Mesenchymal stem cell (in vitro differentiated cells and primary cell): ENCODE measurements around the gene SNRPA1.

ENCODE experiments used
- DNase-seq: peaks from one replicate; pipeline ENCODE4 v3.0.0-alpha.2; 2013
- H2AFZ ChIP-seq: one replicate; pipeline ENCODE4 v1.6.1; 2013; ENCODE audit warnings: low read depth, mild to moderate bottlenecking, control low read depth, inconsistent platforms, low read length, moderate library complexity
- H2AK5ac ChIP-seq: 2 replicates; pipeline ENCODE4 v1.6.1; 2013; ENCODE audit warnings: low read length, moderate library complexity, mild to moderate bottlenecking, inconsistent platforms; ENCODE audit not compliant: severe bottlenecking
- H2BK120ac ChIP-seq: one replicate; pipeline ENCODE4 v1.6.1; 2013; ENCODE audit warnings: low read depth, mild to moderate bottlenecking, inconsistent platforms, low read length, moderate library complexity
- H2BK12ac ChIP-seq, 2 experiments: one replicate each; pipeline ENCODE4 v1.6.1; 2013; ENCODE audit warnings: inconsistent platforms in 2 of 2, low read length in 2 of 2, mild to moderate bottlenecking in 2 of 2, moderate library complexity in 2 of 2, control low read depth in 1 of 2
- H2BK15ac ChIP-seq: one replicate; pipeline ENCODE4 v1.6.1; 2013; ENCODE audit warnings: mild to moderate bottlenecking, low read depth, inconsistent platforms; ENCODE audit not compliant: poor library complexity, severe bottlenecking
- H2BK5ac ChIP-seq: 2 replicates; pipeline ENCODE4 v1.6.1; 2013; ENCODE audit warnings: low read depth, mild to moderate bottlenecking, low read length, control low read depth, inconsistent platforms; ENCODE audit not compliant: poor library complexity, severe bottlenecking
- H3K14ac ChIP-seq, 2 experiments: one replicate each; pipeline ENCODE4 v1.6.1; 2013; ENCODE audit warnings: inconsistent platforms in 2 of 2, low read length in 2 of 2, control low read depth in 1 of 2, mild to moderate bottlenecking in 1 of 2, moderate library complexity in 1 of 2
- H3K18ac ChIP-seq, 2 experiments: one replicate each; pipeline ENCODE4 v1.6.1; 2013; ENCODE audit warnings: inconsistent platforms in 2 of 2, low read length in 2 of 2, control low read depth in 1 of 2, low read depth in 1 of 2, mild to moderate bottlenecking in 1 of 2
- H3K23ac ChIP-seq, 2 experiments: one replicate each; pipeline ENCODE4 v1.6.1; 2013; ENCODE audit warnings: inconsistent platforms in 2 of 2, low read length in 2 of 2, mild to moderate bottlenecking in 2 of 2, moderate library complexity in 2 of 2, control low read depth in 1 of 2
- H3K27ac ChIP-seq: 2 replicates; pipeline ENCODE4 v1.5.1; 2013; ENCODE audit warnings: mild to moderate bottlenecking, moderate library complexity, low read length, control low read depth, inconsistent platforms; ENCODE audit not compliant: poor library complexity, severe bottlenecking
- H3K27me3 ChIP-seq, 2 experiments: 2 replicates each; pipeline versions ENCODE4 v1.6.1 to v1.7.0; 2013; ENCODE audit warnings: low read length in 2 of 2, mild to moderate bottlenecking in 2 of 2, moderate library complexity in 2 of 2, control low read depth in 1 of 2, inconsistent platforms in 1 of 2; ENCODE audit not compliant: control insufficient read depth in 1 of 2, insufficient read depth in 1 of 2
- H3K36me3 ChIP-seq, 2 experiments: 2 replicates each; pipeline versions ENCODE4 v1.6.1 to v1.7.0; 2013; ENCODE audit warnings: low read length in 2 of 2, control low read depth in 1 of 2, inconsistent platforms in 1 of 2, low read depth in 1 of 2, mild to moderate bottlenecking in 1 of 2; ENCODE audit not compliant: insufficient read depth in 2 of 2, control insufficient read depth in 1 of 2
- H3K4ac ChIP-seq, 2 experiments: one replicate each; pipeline ENCODE4 v1.6.1; 2013; ENCODE audit warnings: inconsistent platforms in 2 of 2, low read length in 2 of 2, mild to moderate bottlenecking in 2 of 2, moderate library complexity in 2 of 2, control low read depth in 1 of 2, low read depth in 1 of 2
- H3K4me1 ChIP-seq: 2 replicates; pipeline ENCODE4 v1.6.1; 2013; ENCODE audit warnings: low read depth, low read length, control low read depth; ENCODE audit not compliant: control insufficient read depth, insufficient read depth
- H3K4me2 ChIP-seq: 2 replicates; pipeline ENCODE4 v1.6.1; 2013; ENCODE audit warnings: low read length, mild to moderate bottlenecking, inconsistent platforms; ENCODE audit not compliant: poor library complexity, severe bottlenecking
- H3K4me3 ChIP-seq, 2 experiments: 2 replicates each; pipeline versions ENCODE4 v1.5.1 to v1.7.0; 2013; ENCODE audit warnings: low read length in 2 of 2, mild to moderate bottlenecking in 2 of 2, control low read depth in 1 of 2, low read depth in 1 of 2; ENCODE audit not compliant: insufficient read depth in 1 of 2
- H3K79me1 ChIP-seq: replicated peaks from 2 replicates; pipeline ENCODE4 v1.6.1; 2013; ENCODE audit warnings: mild to moderate bottlenecking, control low read depth, low read length, inconsistent platforms; ENCODE audit not compliant: poor library complexity, severe bottlenecking
- H3K9ac ChIP-seq: 2 replicates; pipeline ENCODE4 v1.7.0; 2013; ENCODE audit warnings: mild to moderate bottlenecking, low read length, moderate library complexity
- H3K9me3 ChIP-seq: 2 replicates; pipeline ENCODE4 v1.7.0; 2013; ENCODE audit warnings: mild to moderate bottlenecking, low read length; ENCODE audit not compliant: control insufficient read depth
- H4K8ac ChIP-seq: one replicate; pipeline ENCODE4 v1.6.1; 2013; ENCODE audit warnings: inconsistent platforms, mild to moderate bottlenecking, low read length, moderate library complexity
- H4K91ac ChIP-seq: one replicate; pipeline ENCODE4 v1.6.1; 2013; ENCODE audit warnings: mild to moderate bottlenecking, low read length, inconsistent platforms
- WGBS: methylation state at CpG from one replicate; pipeline ENCODE4 v1.1.7; 2013; ENCODE audit warnings: mixed read lengths; 5-methylcytosine and 5-hydroxymethylcytosine counted together

Gene SNRPA1

GRCh38 chr15:101308604-101309435 lies 13.8 kb upstream of the SNRPA1 start:
- Histone ChIP-seq H3K18ac (no peak overlapping the region), H3K27me3 (peaks cover 0 to 11% of the 10 kb centered on the region in 2 experiments), H2BK12ac (no peak overlapping the region), H4K91ac (no peak overlapping the region), H3K9me3 (no peaks in the 10 kb centered on the region), H2BK120ac (no peak overlapping the region), H3K79me1 (no peaks in the 10 kb centered on the region), H3K23ac (no peak overlapping the region), H3K14ac (no peak overlapping the region), H2AK5ac (no peak overlapping the region), H2AFZ (no peak overlapping the region), H3K27ac (no peak overlapping the region), H3K36me3 (no peaks in the 10 kb centered on the region), H3K4me2 (no peak overlapping the region), H2BK15ac (no peak overlapping the region), H3K9ac (no peak overlapping the region), H3K4me1 (no peaks in the 10 kb centered on the region), H4K8ac (no peak overlapping the region), H2BK5ac (no peak overlapping the region), H3K4me3 (no peak overlapping the region), H3K4ac (no peak overlapping the region)
- WGBS, result 83% methylated on average over 19 of the region's 20 CpGs
- no peak for DNase-seq

- no peak overlapping the region for H4K91ac ChIP-seq
- H3K23ac ChIP-seq, result no peak overlapping the region
- H3K27ac ChIP-seq, result no peak overlapping the region
- no peak overlapping the region for H2BK15ac ChIP-seq
- no peak overlapping the region for H2BK120ac ChIP-seq
- no peak overlapping the region for H3K9ac ChIP-seq
- no peak overlapping the region for H3K4me2 ChIP-seq
- H2BK5ac ChIP-seq, result no peak overlapping the region
- H3K36me3 ChIP-seq, result no peaks in the 10 kb centered on the region
- WGBS, result 86% methylated on average over 14 of the region's 16 CpGs
- no peak overlapping the region for H4K8ac ChIP-seq
- H3K14ac ChIP-seq, result no peak overlapping the region
- no peak overlapping the region for H3K4ac ChIP-seq
- H2AFZ ChIP-seq, result no peak overlapping the region
- H2AK5ac ChIP-seq, result no peak overlapping the region
- H3K27me3 ChIP-seq, result peaks cover 0 to 11% of the 10 kb centered on the region in 2 experiments
- H3K79me1 ChIP-seq, result no peaks in the 10 kb centered on the region
- H3K4me3 ChIP-seq, result no peak overlapping the region
- no peak overlapping the region for H3K18ac ChIP-seq
- H3K4me1 ChIP-seq, result no peaks in the 10 kb centered on the region
- DNase-seq, result no peak
- no peak overlapping the region for H2BK12ac ChIP-seq
- no peaks in the 10 kb centered on the region for H3K9me3 ChIP-seq
Measured at GRCh38 chr15:101307897-101308603, 13.0 kb upstream of the SNRPA1 start.

DNA sequence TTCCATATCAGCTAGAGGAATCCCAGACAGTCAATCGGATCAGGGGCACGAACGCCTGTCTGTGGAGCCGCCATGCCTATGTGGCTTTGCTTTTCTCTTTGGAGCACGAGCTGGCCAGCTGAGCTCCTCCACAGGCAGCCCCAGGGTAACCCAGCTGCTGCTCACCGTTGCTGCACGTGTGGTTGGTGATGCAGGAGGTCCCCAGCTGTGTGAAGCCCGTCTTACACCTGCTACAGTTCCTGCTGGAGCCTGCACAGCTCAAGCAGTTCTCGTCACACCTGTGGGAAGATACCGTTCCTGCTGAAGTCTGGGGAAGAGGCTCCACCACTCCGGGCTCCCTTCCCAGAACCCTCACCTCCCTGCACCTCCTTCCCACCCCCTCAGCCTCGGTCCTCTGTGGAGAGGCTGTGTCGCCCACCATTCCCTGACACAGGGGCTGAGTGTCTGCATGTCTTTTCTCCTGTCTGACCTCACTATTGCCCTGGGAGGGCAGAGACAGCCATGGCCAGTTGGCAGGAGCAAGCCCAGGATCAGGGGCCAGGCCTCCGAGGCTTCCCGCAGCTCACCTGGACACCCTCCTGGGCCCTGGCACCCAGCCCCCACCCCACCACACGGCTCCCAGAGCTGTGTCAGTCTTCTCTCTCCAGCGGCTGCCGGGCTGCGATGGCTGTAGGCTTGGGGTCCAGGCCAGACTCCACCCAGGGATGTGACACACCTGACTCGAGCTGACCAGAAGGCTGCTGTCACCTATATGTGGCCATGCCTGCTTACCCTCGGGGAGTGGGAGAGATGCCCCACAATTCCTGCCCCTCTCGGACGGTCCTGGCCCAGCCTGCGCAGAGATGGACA lies 12.2 kb upstream of the SNRPA1 start:
- Histone ChIP-seq H2BK5ac (no peak overlapping the region), H3K36me3 (no peaks in the 10 kb centered on the region), H3K4me3 (no peak overlapping the region), H2AFZ (no peak overlapping the region), H3K14ac (no peak overlapping the region), H3K27me3 (peaks cover 3 to 11% of the 10 kb centered on the region in 2 experiments), H3K4ac (no peak overlapping the region), H3K4me1 (no peaks in the 10 kb centered on the region), H3K18ac (no peak overlapping the region), H3K23ac (no peak overlapping the region), H2AK5ac (no peak overlapping the region), H3K27ac (no peak overlapping the region), H2BK15ac (no peak overlapping the region), H3K9me3 (no peaks in the 10 kb centered on the region), H4K91ac (no peak overlapping the region), H2BK12ac (no peak overlapping the region), H3K9ac (no peak overlapping the region), H4K8ac (no peak overlapping the region), H3K4me2 (no peak overlapping the region), H3K79me1 (no peaks in the 10 kb centered on the region), H2BK120ac (no peak overlapping the region)
- 79% methylated on average over 24 of the region's 24 CpGs for WGBS
- DNase-seq, result no peak
